H4 (cell line): ENCODE data around the gene SRF. TPM values are rescaled to one million over a fixed set of nuclear protein-coding genes. Genes with fewer than 3 reads are reported as not detected.

Experiments used
- DNase-seq: peaks from one replicate; pipeline ENCODE4 v3.0.0-alpha.2; 2015; ENCODE audit warnings: low spot score
- total RNA-seq: library from RNA; depleted of rRNA; stranded (reverse); fragments of >200 nt; shearing (Covaris generic); gene quantifications from 2 replicates; pipeline ENCODE4 v1.2.3, GENCODE V29; 2014

SRF gene
- total RNA-seq, 1 experiment from 2014 or later: 11.0 TPM

DNA sequence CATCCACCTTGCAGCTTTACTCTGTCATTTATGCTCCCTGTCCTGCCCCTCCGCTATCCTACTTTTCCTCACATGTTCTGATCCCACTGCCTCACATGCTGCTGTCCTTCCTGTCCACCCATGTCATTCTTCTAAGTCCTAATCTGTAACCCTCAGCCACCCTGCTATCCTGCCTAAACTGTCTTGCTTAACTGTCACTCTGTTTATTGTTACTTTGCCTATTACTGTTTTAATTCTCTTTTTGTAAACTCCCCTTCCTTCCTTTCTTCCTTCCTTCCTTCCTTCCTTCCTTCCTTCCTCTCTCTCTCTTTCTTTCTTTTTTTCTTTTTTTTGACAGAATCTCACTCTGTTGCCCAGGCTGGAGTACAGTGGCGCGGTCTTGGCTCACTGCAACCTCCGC lies 12.4 kb downstream of the SRF start:
- DNase-seq: no peak

DNA sequence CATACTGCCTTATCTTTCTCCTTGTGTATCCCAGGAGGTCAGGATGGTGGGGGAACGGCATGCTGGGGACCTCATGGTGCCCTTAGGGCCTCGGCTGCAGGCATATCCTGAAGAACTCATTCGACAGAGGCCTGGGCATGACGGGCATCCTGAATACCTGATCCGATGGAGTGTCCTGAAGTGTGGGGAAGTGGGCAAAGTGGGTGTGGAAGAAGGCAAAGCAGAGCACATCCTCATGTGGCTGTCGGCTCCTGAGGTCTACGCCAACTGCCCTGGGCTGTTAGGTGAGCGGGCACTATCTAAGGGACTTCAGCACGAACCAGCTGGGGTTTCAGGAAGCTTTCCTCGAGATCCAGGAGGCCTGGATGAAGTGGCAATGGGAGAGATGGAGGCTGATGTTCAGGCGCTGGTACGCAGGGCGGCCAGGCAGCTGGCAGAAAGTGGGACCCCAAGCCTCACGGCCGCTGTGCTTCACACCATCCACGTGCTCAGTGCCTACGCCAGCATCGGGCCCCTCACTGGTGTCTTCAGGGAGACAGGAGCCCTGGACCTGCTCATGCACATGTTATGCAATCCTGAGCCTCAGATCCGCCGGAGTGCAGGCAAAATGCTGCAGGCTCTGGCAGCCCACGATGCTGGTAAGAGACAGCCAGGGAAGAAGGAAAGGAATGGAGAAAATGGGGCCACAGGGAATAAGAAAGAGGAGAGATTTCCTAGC lies 13.4 kb downstream of the SRF start:
- no peak for DNase-seq

DNA sequence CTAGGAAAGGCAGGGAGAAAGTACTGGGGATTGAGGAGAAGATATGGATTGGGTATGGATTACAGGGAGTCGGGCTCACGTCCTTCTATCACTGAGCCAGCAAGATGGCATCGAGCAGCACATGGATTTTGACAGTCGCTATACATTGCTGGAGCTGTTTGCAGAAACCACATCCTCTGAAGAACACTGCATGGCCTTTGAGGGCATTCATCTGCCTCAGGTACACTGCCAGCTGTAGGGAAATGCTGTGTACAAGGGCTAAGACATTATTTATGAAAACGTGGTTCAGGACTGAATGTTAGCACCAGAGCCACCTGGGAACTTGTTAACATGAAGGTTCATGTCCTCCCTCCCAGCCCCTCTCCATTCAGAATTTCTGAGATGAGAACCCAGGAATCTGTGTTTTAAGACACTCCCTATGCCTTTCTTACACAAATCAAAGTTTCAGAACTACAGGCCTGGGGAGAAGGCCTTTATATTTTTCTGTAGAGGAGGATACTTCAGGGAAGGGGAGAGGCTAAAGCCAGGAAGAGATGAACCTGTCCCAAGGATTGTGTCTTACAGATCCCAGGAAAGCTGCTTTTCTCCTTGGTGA lies 14.4 kb downstream of the SRF start:
- DNase-seq: no peak

DNA sequence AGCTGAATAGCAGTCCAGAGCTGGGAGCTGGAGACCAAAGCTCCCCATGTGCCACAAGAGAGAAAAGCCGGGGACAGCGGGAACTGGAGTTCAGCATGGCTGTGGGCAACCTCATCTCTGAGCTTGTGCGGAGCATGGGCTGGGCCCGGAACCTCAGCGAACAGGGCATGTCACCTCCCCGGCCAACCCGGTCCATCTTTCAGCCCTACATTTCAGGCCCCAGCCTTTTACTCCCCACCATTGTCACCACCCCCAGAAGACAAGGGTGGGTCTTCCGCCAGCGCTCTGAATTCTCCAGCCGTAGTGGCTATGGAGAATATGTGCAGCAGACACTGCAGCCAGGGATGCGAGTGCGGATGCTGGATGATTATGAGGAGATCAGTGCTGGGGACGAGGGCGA lies 14.9 kb downstream of the SRF start:
- no peak for DNase-seq

DNA sequence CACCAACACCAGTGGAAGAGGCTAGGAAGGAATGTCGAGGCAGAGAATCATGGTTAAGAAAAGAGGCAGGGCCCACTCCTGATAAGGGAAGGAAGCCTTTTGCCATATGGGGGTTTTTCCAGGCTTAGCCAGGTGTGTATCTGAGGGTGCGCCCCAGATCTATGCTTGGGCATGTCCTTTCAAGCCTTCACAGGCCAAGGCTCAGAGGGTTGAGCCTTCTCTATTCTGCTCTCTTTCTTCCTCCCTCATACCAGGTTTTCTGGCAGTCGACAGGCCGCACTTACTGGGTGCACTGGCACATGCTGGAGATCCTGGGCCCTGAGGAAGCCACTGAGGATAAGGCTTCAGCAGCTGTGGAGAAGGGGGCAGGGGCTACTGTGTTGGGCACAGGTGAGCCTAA lies 15.6 kb downstream of the SRF start:
- DNase-seq: no peak

DNA sequence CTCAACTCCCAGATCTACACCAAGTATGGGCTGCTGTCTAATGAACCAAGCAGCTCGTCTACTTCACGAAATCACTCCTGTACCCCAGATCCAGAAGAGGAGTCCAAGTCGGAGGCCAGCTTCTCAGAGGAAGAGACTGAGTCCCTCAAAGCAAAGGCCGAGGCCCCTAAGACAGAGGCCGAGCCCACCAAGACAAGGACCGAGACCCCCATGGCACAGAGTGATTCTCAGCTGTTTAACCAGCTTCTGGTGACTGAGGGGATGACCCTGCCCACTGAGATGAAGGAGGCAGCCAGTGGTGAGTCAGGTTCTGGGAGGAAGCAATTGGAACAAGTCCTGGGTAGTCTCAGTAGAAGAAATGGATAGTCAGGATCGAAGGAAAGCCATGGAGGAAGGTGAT lies 16.8 kb downstream of the SRF start:
- DNase-seq: no peak

DNA sequence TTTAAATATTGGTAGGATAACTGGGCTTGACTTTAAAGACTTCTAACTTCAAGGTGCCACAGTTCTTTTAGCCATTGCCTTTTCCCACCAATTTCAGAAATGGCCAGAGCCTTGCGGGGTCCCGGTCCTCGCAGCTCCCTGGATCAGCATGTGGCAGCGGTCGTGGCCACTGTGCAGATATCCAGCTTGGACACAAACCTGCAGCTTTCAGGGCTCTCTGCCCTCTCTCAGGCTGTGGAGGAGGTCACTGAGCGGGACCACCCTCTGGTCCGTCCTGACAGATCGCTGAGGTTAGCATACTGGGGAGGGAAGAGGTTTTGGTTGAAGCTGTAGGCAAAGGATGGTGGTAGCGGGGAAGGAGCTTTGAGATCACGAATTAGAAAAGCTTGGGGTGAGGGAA lies 17.4 kb downstream of the SRF start:
- DNase-seq: no peak

DNA sequence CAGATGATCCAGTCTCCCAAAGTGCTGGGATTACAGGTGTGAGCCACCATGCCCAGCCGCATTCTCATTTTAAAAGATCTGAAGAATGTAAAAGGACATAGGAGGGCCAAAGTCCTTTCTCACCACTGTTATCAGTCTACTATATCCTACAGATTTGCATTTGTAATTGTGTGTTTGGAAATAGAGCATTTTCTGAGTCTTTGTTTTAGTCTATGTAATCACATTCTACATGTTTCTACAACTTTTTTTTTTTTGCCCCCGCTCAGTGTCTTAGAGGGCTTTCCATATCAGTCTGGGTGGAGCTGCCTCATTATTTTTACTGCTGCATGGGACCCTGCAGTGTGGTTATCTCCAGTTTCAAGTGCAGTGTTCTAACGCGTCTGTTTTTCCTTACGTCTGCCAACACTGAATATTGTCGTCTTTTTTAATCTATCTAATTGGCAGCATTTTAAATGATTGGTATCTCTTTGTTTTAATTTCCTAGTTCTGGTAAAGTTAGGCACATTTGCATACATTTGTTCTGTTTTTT lies 18.8 kb downstream of the SRF start:
- no peak for DNase-seq

DNA sequence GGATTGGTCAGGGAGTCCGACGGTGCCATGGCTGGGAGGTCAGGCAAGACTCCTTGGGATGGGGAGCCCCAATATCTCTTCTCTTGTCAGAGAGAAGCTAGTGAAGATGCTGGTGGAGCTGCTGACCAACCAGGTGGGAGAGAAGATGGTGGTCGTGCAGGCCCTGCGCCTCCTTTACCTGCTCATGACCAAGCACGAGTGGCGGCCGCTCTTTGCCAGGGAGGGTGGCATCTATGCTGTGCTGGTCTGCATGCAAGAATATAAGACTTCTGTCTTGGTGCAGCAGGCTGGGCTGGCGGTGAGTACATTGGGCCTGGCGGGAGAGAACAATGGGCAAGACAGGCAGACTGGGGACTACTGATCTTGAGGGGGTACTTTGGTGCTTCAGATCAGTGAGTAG lies 21.8 kb downstream of the SRF start:
- DNase-seq: no peak

DNA sequence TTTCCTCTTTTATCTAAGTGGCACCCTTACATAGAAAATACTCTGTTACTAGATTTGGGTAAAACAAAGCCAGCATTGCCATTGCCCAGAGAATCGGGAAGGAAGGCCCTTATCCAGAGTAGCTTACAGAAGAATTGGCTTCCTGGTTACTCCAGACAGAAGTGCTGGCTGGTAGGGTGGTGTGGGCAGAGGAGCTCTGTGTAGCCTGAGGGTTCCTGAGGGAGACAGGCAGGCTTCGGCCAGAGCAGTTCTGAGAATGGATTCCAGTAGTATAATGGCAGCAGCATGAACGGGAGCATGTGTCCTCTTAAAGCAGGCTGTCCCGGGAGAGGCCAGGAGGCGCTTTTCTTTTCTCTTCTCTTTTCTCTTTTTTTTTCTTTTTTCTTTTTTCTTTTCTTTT lies 22.9 kb downstream of the SRF start:
- no peak for DNase-seq

DNA sequence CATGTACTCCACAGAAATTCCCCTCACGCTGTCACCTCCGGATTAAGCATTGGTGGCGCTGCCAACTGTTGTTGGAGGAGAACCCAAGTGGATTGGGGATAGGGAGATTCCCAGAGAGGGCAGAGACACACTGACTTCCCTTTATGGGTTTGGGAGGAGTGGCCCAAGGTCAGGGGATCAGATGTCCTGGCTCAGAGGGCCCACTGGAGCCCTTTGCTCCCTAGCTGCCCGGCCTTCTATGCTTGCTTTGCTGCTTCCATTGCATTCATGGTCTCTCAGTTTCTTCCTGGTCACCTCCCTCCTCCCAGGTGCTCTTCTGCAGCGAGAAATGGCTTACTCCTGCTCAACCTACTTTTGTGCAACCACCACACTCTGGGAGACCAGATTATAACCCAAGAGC lies 25.3 kb downstream of the SRF start:
- DNase-seq: no peak

DNA sequence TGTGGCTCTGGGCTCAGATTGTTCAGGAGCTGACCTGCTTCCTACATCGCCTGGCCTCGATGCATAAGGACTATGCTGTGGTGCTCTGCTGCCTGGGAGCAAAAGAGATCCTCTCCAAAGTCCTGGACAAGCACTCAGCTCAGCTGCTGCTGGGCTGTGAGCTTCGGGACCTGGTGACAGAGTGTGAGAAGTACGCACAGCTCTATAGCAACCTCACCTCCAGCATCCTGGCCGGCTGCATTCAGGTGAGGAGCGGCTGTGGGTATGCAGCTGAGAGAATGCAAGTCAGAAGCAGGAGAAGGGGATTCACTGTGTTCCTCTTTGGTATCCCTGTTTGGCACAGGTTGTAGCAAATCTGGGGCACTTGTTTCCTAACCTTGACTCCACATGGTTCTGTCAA lies 28.8 kb downstream of the SRF start:
- no peak for DNase-seq

DNA sequence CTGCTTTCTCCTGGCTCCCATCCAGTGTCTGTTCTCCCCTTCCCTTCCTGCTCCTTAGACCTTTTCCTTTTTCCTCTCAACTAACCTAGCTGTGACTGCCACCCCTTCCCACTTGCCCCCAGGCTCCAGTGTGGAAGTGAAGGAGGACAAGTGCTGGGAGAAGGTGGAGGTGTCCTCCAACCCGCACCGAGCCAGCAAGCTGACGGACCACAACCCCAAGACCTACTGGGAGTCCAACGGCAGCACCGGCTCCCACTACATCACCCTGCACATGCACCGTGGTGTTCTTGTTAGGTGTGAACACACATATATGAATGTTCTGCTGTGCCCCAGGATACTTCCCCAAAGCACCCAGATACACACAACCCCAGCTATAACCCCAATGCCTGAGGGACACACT lies 29.5 kb downstream of the SRF start:
- no peak for DNase-seq

DNA sequence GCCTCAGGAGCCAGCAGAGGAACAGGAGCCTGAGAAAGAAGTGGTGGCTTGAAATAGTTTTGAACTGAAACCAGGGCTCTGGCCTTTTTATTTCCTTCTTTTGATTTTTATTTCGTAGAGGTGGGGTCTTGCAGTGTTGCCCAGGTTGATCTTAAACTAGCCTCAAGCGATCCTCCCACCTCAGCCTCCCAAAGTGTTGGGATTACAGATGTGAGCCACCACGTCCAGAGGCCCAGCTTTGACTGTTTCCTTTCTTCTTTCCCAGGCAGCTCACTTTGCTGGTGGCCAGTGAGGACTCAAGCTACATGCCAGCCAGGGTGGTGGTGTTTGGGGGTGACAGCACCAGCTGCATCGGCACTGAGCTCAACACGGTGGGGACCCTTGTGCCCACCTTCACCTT lies 31.4 kb downstream of the SRF start:
- DNase-seq: no peak

DNA sequence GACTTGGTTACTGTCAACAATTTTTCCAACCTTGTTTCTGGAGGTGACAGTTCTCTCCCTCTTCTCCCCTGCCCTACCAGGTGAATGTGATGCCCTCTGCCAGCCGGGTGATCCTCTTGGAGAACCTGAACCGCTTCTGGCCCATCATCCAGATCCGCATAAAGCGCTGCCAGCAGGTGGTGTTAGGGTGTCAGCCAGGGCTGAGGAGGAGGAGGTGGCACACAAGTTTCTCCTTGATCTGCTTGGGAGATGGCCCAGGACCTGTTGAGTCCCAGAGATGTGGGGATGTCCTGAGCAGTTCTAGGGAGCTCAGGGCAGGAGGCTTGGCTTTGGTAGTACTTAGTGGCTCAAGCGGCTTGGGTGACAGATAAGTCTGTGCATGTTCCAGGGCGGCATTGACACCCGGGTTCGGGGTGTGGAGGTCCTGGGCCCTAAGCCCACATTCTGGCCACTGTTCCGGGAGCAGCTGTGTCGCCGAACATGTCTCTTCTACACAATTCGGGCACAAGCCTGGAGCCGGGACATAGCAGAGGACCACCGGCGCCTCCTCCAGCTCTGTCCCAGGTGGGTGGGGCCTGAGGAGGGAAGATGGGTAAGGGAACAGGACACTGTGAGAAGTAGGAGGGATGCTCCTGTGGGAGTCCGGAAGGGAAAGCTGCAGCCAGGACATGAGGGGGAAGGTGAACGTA lies 32.1 kb downstream of the SRF start:
- DNase-seq: no peak

DNA sequence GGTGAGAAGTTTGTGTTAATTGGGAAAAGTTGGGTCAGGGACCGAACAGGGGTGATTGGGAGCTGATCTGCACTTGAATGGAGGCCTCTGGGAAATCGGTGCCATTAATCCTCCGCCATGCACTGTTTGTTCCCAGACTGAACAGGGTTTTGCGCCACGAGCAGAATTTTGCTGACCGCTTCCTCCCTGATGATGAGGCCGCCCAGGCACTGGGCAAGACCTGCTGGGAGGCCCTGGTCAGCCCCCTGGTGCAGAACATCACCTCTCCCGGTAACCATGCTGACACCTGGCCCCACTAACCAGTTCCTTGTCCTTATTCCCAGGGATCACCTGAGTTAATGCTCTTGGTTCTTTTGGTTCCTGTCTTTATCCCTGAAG lies 32.6 kb downstream of the SRF start:
- no peak for DNase-seq

DNA sequence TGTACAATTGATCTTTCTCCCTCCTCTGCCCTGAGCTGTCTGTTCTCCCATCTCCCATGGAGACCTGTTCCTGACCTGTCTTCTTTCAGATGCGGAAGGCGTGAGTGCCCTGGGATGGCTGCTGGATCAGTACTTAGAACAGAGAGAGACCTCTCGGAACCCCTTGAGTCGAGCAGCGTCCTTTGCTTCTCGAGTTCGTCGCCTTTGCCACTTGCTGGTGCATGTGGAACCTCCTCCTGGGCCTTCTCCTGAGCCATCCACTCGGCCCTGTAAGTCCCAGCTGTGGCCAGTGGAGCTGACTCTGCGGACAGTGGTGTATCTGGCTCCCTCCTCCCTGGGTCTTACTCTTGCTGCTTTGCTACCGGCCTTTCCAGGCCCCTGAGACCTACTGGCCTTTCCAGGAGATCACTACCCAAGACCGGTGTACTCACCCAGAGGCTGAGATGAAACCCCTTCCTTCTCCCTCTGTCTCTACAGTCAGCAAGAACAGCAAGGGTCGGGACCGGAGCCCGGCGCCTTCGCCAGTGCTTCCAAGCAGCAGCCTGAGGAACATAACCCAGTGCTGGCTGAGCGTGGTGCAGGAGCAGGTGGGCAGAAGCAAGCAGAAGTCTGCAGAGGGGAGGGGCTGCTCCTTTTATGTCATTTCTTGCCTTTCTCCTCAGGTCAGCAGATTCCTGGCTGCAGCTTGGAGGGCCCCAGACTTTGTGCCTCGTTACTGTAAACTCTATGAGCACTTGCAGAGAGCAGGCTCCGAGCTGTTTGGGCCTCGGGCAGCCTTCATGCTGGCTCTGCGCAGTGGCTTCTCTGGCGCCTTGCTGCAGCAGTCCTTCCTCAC lies 33.4 kb downstream of the SRF start:
- no peak for DNase-seq

DNA sequence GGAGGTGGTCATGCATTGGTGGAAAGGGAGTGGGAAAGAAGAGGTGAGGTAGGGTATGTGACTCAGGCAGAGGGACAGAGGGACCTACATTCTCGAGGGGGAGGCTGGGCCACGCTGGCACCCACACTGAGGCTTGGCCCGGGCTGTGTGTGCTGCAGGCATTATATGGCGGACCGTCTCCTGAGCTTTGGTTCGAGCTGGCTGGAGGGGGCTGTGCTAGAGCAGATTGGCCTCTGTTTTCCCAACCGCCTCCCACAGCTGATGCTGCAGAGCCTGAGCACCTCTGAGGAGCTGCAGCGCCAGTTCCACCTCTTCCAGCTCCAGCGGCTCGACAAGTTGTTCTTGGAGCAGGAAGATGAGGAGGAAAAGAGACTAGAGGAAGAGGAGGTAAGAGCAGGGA lies 34.8 kb downstream of the SRF start:
- no peak for DNase-seq

DNA sequence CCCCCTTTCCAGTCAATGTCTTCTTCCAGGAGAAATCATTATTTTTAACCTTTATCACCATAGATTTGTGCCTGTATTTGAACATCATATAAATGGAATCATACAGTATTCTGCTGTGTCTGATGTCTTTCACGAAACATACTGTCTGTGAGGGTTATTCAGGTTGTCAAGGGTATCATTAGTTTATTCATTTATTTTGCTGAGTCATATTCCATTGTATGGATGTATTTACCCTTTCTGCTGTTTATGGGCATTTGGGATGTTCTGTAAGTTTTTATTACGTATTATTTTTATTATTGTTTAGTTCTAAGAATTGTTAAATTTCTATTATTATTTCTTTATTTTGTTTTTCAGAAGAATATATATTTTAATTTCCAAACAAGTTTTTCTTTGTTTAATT lies 36.2 kb downstream of the SRF start:
- no peak for DNase-seq

DNA sequence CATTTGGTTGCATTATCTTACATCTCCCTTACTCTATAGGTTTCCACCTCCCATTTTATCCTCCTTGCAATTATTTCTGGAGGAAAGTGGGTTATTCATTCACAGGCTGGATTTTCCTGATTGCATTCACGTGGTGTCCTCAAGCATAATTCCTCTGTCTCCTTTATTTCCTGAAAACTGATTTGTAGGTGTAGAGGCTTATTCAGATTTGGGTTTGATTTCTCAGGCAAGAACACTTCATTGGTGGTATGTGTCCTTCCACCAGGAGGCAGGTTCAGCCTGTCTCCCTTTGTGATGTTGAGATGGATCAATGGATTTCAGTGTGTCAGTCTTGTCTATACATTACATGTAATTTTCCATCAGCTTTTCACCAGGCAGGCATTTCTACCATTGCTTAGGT lies 40.9 kb downstream of the SRF start:
- DNase-seq: no peak

DNA sequence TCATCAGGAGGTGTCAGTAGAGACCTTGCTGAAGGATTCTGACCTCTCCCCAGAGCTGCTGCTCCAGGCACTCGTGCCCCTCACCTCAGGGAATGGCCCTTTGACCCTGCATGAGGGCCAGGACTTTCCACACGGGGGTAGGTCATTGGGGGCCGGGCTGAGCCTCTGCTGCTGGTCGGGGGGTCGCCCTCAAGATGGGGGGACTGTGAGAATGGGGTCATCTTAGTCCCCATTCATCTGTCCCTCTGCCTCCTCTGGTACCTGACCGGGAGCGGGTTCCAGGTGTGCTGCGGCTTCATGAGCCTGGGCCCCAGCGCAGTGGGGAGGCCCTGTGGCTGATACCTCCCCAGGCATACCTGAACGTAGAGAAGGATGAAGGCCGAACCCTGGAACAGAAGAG lies 42.4 kb downstream of the SRF start:
- no peak for DNase-seq

DNA sequence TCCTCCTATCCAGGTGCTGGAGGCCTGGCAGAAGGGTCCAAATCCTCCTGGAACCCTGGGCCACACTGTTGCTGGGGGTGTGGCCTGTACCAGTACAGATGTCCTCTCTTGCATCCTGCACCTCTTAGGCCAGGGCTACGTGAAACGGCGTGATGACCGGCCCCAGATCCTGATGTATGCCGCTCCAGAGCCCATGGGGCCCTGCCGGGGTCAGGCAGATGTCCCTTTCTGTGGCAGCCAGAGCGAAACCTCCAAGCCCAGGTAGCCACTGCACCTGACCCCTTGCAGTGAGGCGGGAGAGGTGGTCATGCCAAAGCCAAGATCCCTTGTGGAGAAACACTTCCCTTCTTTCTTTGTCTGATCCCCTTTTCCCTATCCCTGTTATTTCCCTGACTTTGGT lies 44.0 kb downstream of the SRF start:
- no peak for DNase-seq
